ENCODE results near the gene TLK1. TPM values are rescaled to one million over a fixed set of nuclear protein-coding genes. Genes with fewer than 3 reads are reported as not detected.

The TLK1 gene
- total RNA-seq, 2 donors from 2014 or later = 85.4 to 85.8 TPM

DNA sequence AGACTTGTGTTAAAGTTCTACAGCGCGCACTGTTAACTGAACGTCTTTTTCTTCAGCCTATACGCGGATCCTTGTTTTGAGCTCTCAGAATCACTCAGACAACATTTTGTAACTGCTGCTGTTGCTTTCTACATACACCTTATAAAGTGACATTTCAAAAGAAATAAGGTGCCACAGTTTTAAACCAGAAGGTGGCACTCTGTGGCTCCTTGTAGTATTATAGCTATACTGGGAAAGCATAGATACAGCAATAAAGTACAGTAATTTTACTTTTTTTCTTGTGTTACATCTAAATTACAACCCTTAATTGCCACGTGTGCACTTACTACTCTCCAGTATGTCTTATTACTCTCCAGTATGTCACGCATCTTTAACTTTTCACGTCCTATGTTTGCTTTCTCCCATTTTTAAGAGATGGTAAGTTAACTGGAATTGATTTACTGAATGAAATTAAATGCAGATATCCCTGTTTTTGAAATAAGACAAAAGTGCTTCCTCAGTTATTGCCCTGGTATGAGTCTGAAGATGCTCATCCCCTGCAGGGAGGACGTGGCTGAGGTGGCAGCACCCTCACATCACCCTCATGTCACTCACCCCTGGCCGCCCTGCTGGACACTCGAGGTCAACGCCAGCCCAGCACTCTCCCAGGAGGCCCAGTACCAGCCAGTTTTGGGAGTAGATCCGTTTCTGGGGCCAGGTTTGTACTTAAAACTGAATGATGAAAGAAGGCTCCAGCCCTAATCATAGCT lies 193.9 kb downstream of the TLK1 start:
- Mint-ChIP-seq H3K4me1 (peaks cover 10% of the 10 kb centered on the region), H3K27me3 (ENCODE audit: insufficient read depth) (no peaks in the 10 kb centered on the region), H3K36me3 (ENCODE audit: low read depth) (peaks cover 60% of the 10 kb centered on the region), H3K27ac (no peak overlapping the region), H3K9me3 (no peaks in the 10 kb centered on the region), H3K4me3 (no peak overlapping the region)
- no peak overlapping the region for H3K4me3 ChIP-seq (ENCODE audit: low read length)
- no peak overlapping the region for H3K27ac ChIP-seq (ENCODE audit: low read depth, low read length)
- peak; percentile 81 for DNase-seq
- peaks cover 72% of the 10 kb centered on the region for H3K36me3 ChIP-seq (ENCODE audit: control insufficient read depth, insufficient read depth, low read length)
- H3K4me1 ChIP-seq (ENCODE audit: control insufficient read depth, insufficient read depth, low read length) = no peaks in the 10 kb centered on the region
- 96% methylated on average over 9 to 13 of the region's 13 CpGs for WGBS, 2 experiments (ENCODE audit: insufficient coverage in 1 of 2, insufficient read length in 1 of 2)
- no peaks in the 10 kb centered on the region for H3K9me3 ChIP-seq (ENCODE audit: control insufficient read depth, low read length)
- no peaks in the 10 kb centered on the region for H3K27me3 ChIP-seq (ENCODE audit: control insufficient read depth, insufficient read depth, low read length, poor library complexity, severe bottlenecking)
- H3K9ac ChIP-seq (ENCODE audit: extremely low read depth, low read length, poor library complexity, severe bottlenecking) = no peak overlapping the region
- TF ChIP-seq, protein P1, sequence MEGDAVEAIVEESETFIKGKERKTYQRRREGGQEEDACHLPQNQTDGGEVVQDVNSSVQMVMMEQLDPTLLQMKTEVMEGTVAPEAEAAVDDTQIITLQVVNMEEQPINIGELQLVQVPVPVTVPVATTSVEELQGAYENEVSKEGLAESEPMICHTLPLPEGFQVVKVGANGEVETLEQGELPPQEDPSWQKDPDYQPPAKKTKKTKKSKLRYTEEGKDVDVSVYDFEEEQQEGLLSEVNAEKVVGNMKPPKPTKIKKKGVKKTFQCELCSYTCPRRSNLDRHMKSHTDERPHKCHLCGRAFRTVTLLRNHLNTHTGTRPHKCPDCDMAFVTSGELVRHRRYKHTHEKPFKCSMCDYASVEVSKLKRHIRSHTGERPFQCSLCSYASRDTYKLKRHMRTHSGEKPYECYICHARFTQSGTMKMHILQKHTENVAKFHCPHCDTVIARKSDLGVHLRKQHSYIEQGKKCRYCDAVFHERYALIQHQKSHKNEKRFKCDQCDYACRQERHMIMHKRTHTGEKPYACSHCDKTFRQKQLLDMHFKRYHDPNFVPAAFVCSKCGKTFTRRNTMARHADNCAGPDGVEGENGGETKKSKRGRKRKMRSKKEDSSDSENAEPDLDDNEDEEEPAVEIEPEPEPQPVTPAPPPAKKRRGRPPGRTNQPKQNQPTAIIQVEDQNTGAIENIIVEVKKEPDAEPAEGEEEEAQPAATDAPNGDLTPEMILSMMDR (conservative IDR thresholded peaks at IDR 0.05) = peak; percentile 69

DNA sequence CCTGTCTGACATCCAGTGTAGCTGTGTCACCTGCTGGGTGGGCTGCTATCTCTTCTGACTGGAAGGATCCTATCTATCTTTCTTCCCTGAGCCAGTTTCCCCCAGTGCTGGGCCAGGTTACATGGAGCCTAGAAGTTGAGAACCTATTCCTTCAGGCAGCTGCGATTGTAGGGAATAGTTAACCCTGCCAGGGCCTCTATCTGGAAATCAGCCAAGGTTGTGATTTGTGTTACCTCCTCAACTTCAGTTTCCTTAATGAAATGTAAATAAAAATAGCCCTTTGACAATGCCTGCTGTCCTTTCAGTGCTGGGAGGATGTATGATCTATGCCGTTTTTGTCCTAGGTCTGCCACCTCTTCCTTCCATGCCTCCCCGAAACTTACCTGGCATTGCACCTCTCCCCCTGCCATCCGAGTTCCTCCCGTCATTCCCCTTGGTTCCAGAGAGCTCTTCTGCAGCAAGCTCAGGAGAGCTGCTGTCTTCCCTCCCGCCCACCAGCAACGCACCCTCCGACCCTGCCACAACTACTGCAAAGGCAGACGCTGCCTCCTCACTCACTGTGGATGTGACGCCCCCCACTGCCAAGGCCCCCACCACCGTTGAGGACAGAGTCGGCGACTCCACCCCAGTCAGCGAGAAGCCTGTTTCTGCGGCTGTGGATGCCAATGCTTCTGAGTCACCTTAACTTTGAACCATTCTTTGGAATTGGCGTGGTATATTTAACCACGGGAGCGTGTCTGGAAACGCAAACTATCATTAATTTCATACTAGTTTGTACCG lies 195.1 kb downstream of the TLK1 start:
- Mint-ChIP-seq H3K27me3 (ENCODE audit: insufficient read depth) (no peaks in the 10 kb centered on the region), H3K4me1 (peaks cover 10% of the 10 kb centered on the region), H3K4me3 (no peak overlapping the region), H3K27ac (no peak overlapping the region), H3K36me3 (ENCODE audit: low read depth) (peaks cover 72% of the 10 kb centered on the region), H3K9me3 (no peaks in the 10 kb centered on the region)
- no peak overlapping the region for H3K4me3 ChIP-seq (ENCODE audit: low read length)
- TF ChIP-seq, protein P1 (conservative IDR thresholded peaks at IDR 0.05) = no peak
- no peaks in the 10 kb centered on the region for H3K9me3 ChIP-seq (ENCODE audit: control insufficient read depth, low read length)
- H3K9ac ChIP-seq (ENCODE audit: extremely low read depth, low read length, poor library complexity, severe bottlenecking) = no peak overlapping the region
- WGBS, 2 experiments (ENCODE audit: insufficient coverage in 1 of 2, insufficient read length in 1 of 2) = 90 to 96% methylated on average over 14 to 20 of the region's 20 CpGs
- H3K36me3 ChIP-seq (ENCODE audit: control insufficient read depth, insufficient read depth, low read length) = peaks cover 84% of the 10 kb centered on the region
- no peak overlapping the region for H3K27ac ChIP-seq (ENCODE audit: low read depth, low read length)
- DNase-seq = no peak
- H3K27me3 ChIP-seq (ENCODE audit: control insufficient read depth, insufficient read depth, low read length, poor library complexity, severe bottlenecking) = no peaks in the 10 kb centered on the region
- no peaks in the 10 kb centered on the region for H3K4me1 ChIP-seq (ENCODE audit: control insufficient read depth, insufficient read depth, low read length)

DNA sequence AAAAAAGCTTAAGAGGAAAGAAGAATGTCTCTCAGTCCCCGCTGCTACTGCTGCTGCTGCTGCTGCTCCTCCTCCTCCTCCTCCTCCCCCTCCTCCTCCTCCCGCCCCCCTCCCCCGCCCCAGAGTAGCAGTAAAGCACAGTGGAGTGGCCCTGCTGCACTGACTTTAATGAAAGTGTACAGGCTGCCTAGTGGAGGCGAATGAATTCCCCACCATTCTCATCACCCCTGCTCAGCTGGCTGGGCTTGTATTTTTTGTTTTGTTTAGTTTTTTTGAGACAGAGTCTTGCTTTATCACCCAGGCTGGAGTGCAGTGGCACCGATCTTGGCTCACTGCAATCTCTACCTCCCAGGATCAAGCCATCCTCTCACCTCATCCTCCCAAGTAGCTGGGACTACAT lies 197.3 kb downstream of the TLK1 start:
- H3K4me1 Mint-ChIP-seq = no peaks in the 10 kb centered on the region
- H3K27me3 ChIP-seq (ENCODE audit: control insufficient read depth, insufficient read depth, low read length, poor library complexity, severe bottlenecking) = no peaks in the 10 kb centered on the region
- TF ChIP-seq, protein P1 (conservative IDR thresholded peaks at IDR 0.05) = no peak
- no peak overlapping the region for H3K4me3 ChIP-seq (ENCODE audit: low read length)
- H3K4me1 ChIP-seq (ENCODE audit: control insufficient read depth, insufficient read depth, low read length) = no peaks in the 10 kb centered on the region
- no peak overlapping the region for H3K4me3 Mint-ChIP-seq
- H3K36me3 Mint-ChIP-seq (ENCODE audit: low read depth) = peaks cover 76% of the 10 kb centered on the region
- no peak overlapping the region for H3K27ac ChIP-seq (ENCODE audit: low read depth, low read length)
- no peak for DNase-seq
- WGBS, 2 experiments (ENCODE audit: insufficient coverage in 1 of 2, insufficient read length in 1 of 2) = 96% methylated on average over 1 of the region's 5 CpGs; no CpG with 5 or more reads in 1 of the 2 experiments
- H3K9me3 ChIP-seq (ENCODE audit: control insufficient read depth, low read length) = no peaks in the 10 kb centered on the region
- no peaks in the 10 kb centered on the region for H3K27me3 Mint-ChIP-seq (ENCODE audit: insufficient read depth)
- no peaks in the 10 kb centered on the region for H3K9me3 Mint-ChIP-seq
- peaks cover 82% of the 10 kb centered on the region for H3K36me3 ChIP-seq (ENCODE audit: control insufficient read depth, insufficient read depth, low read length)
- H3K9ac ChIP-seq (ENCODE audit: extremely low read depth, low read length, poor library complexity, severe bottlenecking) = no peak overlapping the region
- no peak overlapping the region for H3K27ac Mint-ChIP-seq

Data from endodermal cell (in vitro differentiated cells).